GM12878 (cell line): ENCODE measurements around the gene MED13. TPM values are rescaled to one million over a fixed set of nuclear protein-coding genes. Genes with fewer than 3 reads are reported as not detected.

ENCODE experiments used
- ATAC-seq: fragments of 200-7000 bp; cut with Tn5 transposase; 3 replicates; pipeline ENCODE4 v1.9.1; 2020; ENCODE audit warnings: mild to moderate bottlenecking, moderate library complexity
- BruUV-seq: library from RNA; stranded (reverse); fragments of 400-500 nt; replicated peaks from 2 replicates; lab custom pipeline; 2021; lab: Mats Ljungman, UMichigan
- CTCF ChIA-PET: fragments of 300-600 bp; sonication (Branson Sonifier 250); formaldehyde crosslinking; extraction: SDS; loops from one replicate; lab custom pipeline; 2021; ENCODE audit warnings: inconsistent platforms; lab: Yijun Ruan, JAX
- POLR2A ChIA-PET: fragments of 350-600 bp; formaldehyde crosslinking; extraction: SDS; loops from one replicate; lab custom pipeline; 2021; ENCODE audit warnings: inconsistent platforms; lab: Charles Lee
- RAD21 ChIA-PET: fragments of 300-600 bp; sonication (Branson Sonifier 250); formaldehyde crosslinking; loops from one replicate; lab custom pipeline; 2023; ENCODE audit warnings: antibody characterized with exemption; ENCODE audit not compliant: unreplicated experiment; lab: Charles Lee
- SMC1A ChIA-PET: fragments of 300-600 bp; sonication (Branson Sonifier 250); formaldehyde crosslinking; loops from one replicate; lab custom pipeline; 2023; ENCODE audit not compliant: unreplicated experiment, uncharacterized antibody; lab: Charles Lee
- DNase-seq: peaks from one replicate; pipeline ENCODE4 v3.0.0-alpha.2; 2011; ENCODE audit warnings: low read depth, low spot score
- FAIRE-seq: peaks from 3 replicates; lab custom pipeline; 2011; peaks lifted over from hg19 to GRCh38; lab: Jason Lieb, UNC
- H2AFZ ChIP-seq: 2 replicates; pipeline ENCODE4 v1.6.0; 2011; ENCODE audit warnings: low read depth, low read length, control low read depth; ENCODE audit not compliant: control insufficient read depth
- H3K27ac ChIP-seq: 2 replicates; pipeline ENCODE4 v1.5.1; 2011; ENCODE audit warnings: control low read depth; ENCODE audit not compliant: control insufficient read depth, insufficient read depth
- H3K27me3 ChIP-seq, 2 experiments: replicated peaks in 1 of 2; 2 replicates each; pipeline versions ENCODE4 v1.6.0 to v1.6.1; 2011; ENCODE audit warnings: low read length in 1 of 2; ENCODE audit not compliant: control insufficient read depth in 2 of 2, insufficient read depth in 2 of 2
- H3K36me3 ChIP-seq, 2 experiments: 2 replicates each; pipeline ENCODE4 v1.5.1; 2011; ENCODE audit warnings: low read length in 1 of 2; ENCODE audit not compliant: control insufficient read depth in 2 of 2, insufficient read depth in 2 of 2
- H3K4me1 ChIP-seq: 2 replicates; pipeline ENCODE4 v1.6.1; 2011; ENCODE audit warnings: mild to moderate bottlenecking, low read length, moderate library complexity, mixed read lengths; ENCODE audit not compliant: control insufficient read depth, insufficient read depth
- H3K4me2 ChIP-seq: 2 replicates; pipeline ENCODE4 v1.6.0; 2011; ENCODE audit warnings: control low read depth; ENCODE audit not compliant: control insufficient read depth, insufficient read depth
- H3K4me3 ChIP-seq: fragments of 200-600 bp; sonication (generic); 2 replicates; pipeline ENCODE4 v1.5.1; 2016
- H3K79me2 ChIP-seq: 2 replicates; pipeline ENCODE4 v1.6.0; 2011; ENCODE audit warnings: low read length; ENCODE audit not compliant: control insufficient read depth, insufficient read depth
- H3K9ac ChIP-seq: 2 replicates; pipeline ENCODE4 v1.8.0; 2011; ENCODE audit warnings: low read length, control low read depth, mixed read lengths; ENCODE audit not compliant: control insufficient read depth, insufficient read depth
- H3K9me3 ChIP-seq: replicated peaks from 3 replicates; pipeline ENCODE4 v1.5.1; 2011; ENCODE audit warnings: mild to moderate bottlenecking, low read length; ENCODE audit not compliant: control insufficient read depth, insufficient read depth
- H4K20me1 ChIP-seq: 2 replicates; pipeline ENCODE4 v1.6.0; 2011; ENCODE audit not compliant: control insufficient read depth, insufficient read depth
- HCFC1 ChIP-seq: fragments of 150-350 bp; IDR thresholded peaks from 2 replicates; pipeline ENCODE4 v1.6.1; 2014; ENCODE audit warnings: low read length
- LARP7 ChIP-seq: fragments of 450-650 bp; IDR thresholded peaks from 2 replicates; pipeline ENCODE4 v1.6.1; 2017; ENCODE audit warnings: mild to moderate bottlenecking
- MEF2B ChIP-seq: fragments of 450-650 bp; IDR thresholded peaks from 2 replicates; pipeline ENCODE4 v1.6.1; 2018; ENCODE audit warnings: mild to moderate bottlenecking, moderate library complexity; ENCODE audit not compliant: partially characterized antibody, poor library complexity, severe bottlenecking
- NFYA ChIP-seq: IDR thresholded peaks from 2 replicates; pipeline ENCODE4 v1.6.1; 2011; ENCODE audit warnings: low read depth, mild to moderate bottlenecking, low read length, improper control_type of control experiment, borderline replicate concordance
- PML ChIP-seq: IDR thresholded peaks from 2 replicates; pipeline ENCODE4 v1.6.1; 2012; ENCODE audit warnings: low read length, inconsistent platforms
- SP1 ChIP-seq: IDR thresholded peaks from one replicate; pipeline ENCODE4 v1.6.1; 2011; ENCODE audit warnings: low read depth, low read length
- TCF3 ChIP-seq: IDR thresholded peaks from 2 replicates; pipeline ENCODE4 v1.6.1; 2012; ENCODE audit warnings: low read depth, mild to moderate bottlenecking, low read length, borderline replicate concordance; ENCODE audit not compliant: insufficient read depth
- ZSCAN29 ChIP-seq: fragments of 450-650 bp; IDR thresholded peaks from 2 replicates; pipeline ENCODE4 v1.6.1; 2017; ENCODE audit warnings: mild to moderate bottlenecking, moderate library complexity
- WGBS: methylation state at CpG from one replicate; pipeline ENCODE4 v1.1.6; 2016; ENCODE audit warnings: low lambda C conversion rate; ENCODE audit not compliant: insufficient replicate concordance, insufficient coverage; ENCODE audit errors: missing lambda C conversion rate; 5-methylcytosine and 5-hydroxymethylcytosine counted together
- in situ Hi-C: fragments of 300-500 bp; cut with MboI; formaldehyde crosslinking; loops from 9 replicates; pipeline ENCODE4 v1.14.3; 2018; ENCODE audit warnings: mixed read lengths
- intact Hi-C: fragments of 100-400 bp; cut with micrococcal nuclease; formaldehyde crosslinking; loops from one replicate; pipeline ENCODE4 v1.14.2; 2022; ENCODE audit not compliant: unreplicated experiment
- polyA plus RNA-seq, 11 experiments: library from polyadenylated mRNA; depleted of rRNA in 4 of 11; unstranded in 6 of 11; stranded (reverse) in 5 of 11; fragments of >200 nt; fragmentation: Nextera tagmentation in 4 of 11; fragmentation: Illumina TruSeq in 1 of 11; extraction: Ambion mirVana in 4 of 11; extraction: Trizol in 1 of 11; gene quantifications; 1 replicate in 1 of 11; 2 replicates in 10 of 11; pipeline versions ENCODE4 v1.2.1 to v1.2.3, GENCODE V29; 2011 to 2016; ENCODE audit warnings: inconsistent platforms in 2 of 11, missing spikeins in 2 of 11, low read depth in 1 of 11
- total RNA-seq, 4 experiments: library from RNA; depleted of rRNA in 3 of 4; stranded (reverse); fragments of >200 nt in 3 of 4; fragmentation: Illumina TruSeq in 1 of 4; extraction: Trizol in 1 of 4; gene quantifications; 2 replicates each; pipeline versions ENCODE4 v1.2.1 to v1.2.3, GENCODE V29; 2013 to 2021
- TF ChIP-seq, protein P1 (sequence below): IDR thresholded peaks from 2 replicates; pipeline ENCODE4 v1.6.1; 2011; ENCODE audit warnings: borderline replicate concordance, low read depth, mild to moderate bottlenecking, moderate library complexity, mixed read lengths, low read length; ENCODE audit not compliant: insufficient read depth; ENCODE audit errors: extremely low read length
- TF ChIP-seq, protein P2 (sequence below): IDR thresholded peaks from 2 replicates; pipeline ENCODE4 v1.6.1; 2011; ENCODE audit warnings: mild to moderate bottlenecking, low read depth, low read length, moderate library complexity; ENCODE audit not compliant: insufficient replicate concordance

MED13 gene
- total and polyA plus RNA-seq, 10 of the 15 experiments (the other 5 are each of a cell fraction or from before 2014, with no cell fraction given) = 4.6 to 49.7 (median 21.3) TPM

DNA sequence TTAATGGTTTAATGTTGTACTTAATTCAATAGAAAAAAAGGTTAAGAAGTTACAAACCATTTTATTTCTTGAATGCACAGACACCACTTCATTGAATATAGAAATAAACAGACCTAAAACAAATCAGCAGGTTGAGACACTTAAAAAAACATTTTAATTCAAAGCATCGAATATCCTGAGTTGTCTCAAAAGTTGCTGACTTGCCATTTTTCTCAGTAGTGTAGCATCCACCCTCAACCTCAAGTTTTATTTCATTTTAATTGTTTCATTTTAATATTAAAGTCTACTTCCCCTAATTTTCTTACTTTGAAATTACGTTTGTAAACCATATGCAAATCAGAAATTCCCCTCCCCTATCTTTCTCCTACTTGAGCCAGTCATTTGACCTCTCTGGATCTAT, 5.8 kb upstream of the MED13 start:
- H3K4me3 ChIP-seq = no peak overlapping the region
- ATAC-seq (no peak), FAIRE-seq (no peak), DNase-seq (no peak)
- ChIA-PET RAD21 (interaction anchor here (2.0 kb wide), 1 partner anchor 39 kb away, joined by 12 read pairs; no protein-coding TSS in a partner anchor), POLR2A (interaction anchor here (0.9 kb wide), 1 partner anchor 128 kb away, joined by 5 read pairs; no protein-coding TSS in a partner anchor), CTCF (interaction anchor here (1.3 to 5.0 kb wide), 2 partner anchors 23 to 39 kb away, joined by 4 to 45 read pairs; no protein-coding TSS in a partner anchor), SMC1A (interaction anchor here (0.9 to 3.3 kb wide), 6 partner anchors 12 to 207 kb away, joined by 3 to 16 read pairs (median 4); partner anchors contain the start of gene BRIP1)
- no peaks in the 10 kb centered on the region for H3K36me3 ChIP-seq
- H3K9ac ChIP-seq = no peak overlapping the region
- H3K79me2 ChIP-seq = no peaks in the 10 kb centered on the region
- WGBS = 30% methylated on average over 2 of the region's 2 CpGs
- H3K27me3 ChIP-seq = no peaks in the 10 kb centered on the region
- H3K4me1 ChIP-seq = peaks cover 9% of the 10 kb centered on the region
- H4K20me1 ChIP-seq = no peaks in the 10 kb centered on the region
- in situ Hi-C loops = no loop called here
- no peak for TF ChIP-seq ZSCAN29
- no peak for TF ChIP-seq NFYA
- TF ChIP-seq LARP7 = no peak
- no peak for TF ChIP-seq MEF2B
- no TSS peak for BruUV-seq
- H2AFZ ChIP-seq = no peak overlapping the region
- H3K4me2 ChIP-seq = no peak overlapping the region
- H3K27ac ChIP-seq = no peak overlapping the region
- no peaks in the 10 kb centered on the region for H3K9me3 ChIP-seq
- intact Hi-C loops = no loop called here

DNA sequence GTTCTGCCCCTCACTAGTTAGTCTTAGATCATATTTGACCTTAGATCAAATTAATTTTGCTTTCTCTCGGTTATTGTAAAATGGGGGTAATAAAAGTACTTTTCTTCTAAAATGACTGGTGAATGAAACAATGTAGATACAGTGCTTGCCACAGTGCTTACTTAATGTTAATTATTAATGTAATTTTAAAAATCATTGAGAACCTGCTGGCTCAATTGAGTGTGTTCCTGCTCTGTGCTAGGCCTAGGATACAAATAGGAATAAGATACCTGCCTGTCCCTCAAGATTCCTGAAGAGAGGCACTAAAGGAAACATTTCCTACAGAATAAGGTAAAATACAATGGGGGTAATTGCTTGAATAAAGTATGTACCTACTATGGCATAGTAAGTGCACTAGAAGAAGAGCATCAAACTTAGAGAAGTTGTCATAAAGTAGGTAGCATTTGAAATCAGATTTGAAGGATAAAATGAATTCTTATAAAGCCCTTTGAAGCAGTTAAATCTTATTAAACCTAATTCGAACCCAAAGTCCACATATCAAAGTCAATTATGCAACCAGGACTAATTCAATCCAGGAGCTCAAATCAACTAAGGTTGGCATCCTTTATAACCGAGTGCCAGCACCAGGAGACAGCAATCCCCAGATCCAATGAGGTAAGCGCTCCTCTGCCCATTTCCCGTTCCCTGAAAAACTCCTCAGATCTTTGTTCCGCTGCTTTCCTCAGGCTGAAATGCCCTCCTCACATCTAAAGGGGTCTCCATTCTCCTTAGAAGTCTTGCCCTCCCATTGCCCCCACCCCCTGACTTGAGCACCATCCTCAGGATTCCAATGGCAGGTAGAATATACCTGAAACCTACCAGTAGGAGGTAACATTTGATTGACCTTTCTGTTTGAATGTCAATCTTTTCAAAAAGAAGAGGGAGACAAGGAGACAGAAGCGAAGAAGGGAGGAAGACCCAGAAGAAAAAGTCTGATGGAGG, 2.4 kb upstream of the MED13 start:
- Histone ChIP-seq H2AFZ (no peak overlapping the region), H3K9me3 (no peaks in the 10 kb centered on the region), H3K27me3 (no peaks in the 10 kb centered on the region), H3K27ac (no peak overlapping the region), H3K36me3 (0 out of 4 replicates have a peak, but pooled peaks cover 0 to 2% of the 10 kb centered on the region in 2 experiments), H3K4me1 (peaks cover 6% of the 10 kb centered on the region), H3K4me2 (no peak overlapping the region), H3K4me3 (no peak overlapping the region), H3K9ac (no peak overlapping the region), H4K20me1 (no peaks in the 10 kb centered on the region)
- ChIA-PET CTCF (interaction anchor here (0.5 to 0.9 kb wide), 2 partner anchors 33 to 42 kb away, joined by 3 read pairs; no protein-coding TSS in a partner anchor), POLR2A (no interaction called here), SMC1A (interaction anchor here (0.7 kb wide), 1 partner anchor 42 kb away, joined by 4 read pairs; no protein-coding TSS in a partner anchor), RAD21 (no interaction called here)
- in situ Hi-C loops = no loop called here
- DNase-seq (no peak), ATAC-seq (no peak), FAIRE-seq (no peak)
- intact Hi-C loops = loop anchor here (2.0 kb wide), 1 partner anchor 41 kb away; no protein-coding TSS in a partner anchor
- BruUV-seq = no TSS peak
- TF ChIP-seq HCFC1 = no peak
- TF ChIP-seq SP1 = no peak
- TF ChIP-seq, protein P1, sequence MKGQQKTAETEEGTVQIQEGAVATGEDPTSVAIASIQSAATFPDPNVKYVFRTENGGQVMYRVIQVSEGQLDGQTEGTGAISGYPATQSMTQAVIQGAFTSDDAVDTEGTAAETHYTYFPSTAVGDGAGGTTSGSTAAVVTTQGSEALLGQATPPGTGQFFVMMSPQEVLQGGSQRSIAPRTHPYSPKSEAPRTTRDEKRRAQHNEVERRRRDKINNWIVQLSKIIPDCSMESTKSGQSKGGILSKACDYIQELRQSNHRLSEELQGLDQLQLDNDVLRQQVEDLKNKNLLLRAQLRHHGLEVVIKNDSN = no peak
- TF ChIP-seq, protein P2, sequence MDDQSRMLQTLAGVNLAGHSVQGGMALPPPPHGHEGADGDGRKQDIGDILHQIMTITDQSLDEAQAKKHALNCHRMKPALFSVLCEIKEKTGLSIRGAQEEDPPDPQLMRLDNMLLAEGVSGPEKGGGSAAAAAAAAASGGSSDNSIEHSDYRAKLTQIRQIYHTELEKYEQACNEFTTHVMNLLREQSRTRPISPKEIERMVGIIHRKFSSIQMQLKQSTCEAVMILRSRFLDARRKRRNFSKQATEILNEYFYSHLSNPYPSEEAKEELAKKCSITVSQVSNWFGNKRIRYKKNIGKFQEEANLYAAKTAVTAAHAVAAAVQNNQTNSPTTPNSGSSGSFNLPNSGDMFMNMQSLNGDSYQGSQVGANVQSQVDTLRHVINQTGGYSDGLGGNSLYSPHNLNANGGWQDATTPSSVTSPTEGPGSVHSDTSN = no peak
- TF ChIP-seq TCF3 = no peak
- no peak for TF ChIP-seq PML
- TF ChIP-seq, all 136 proteins: peak for 0
- WGBS = 86% methylated on average over 7 of the region's 7 CpGs
- peaks cover 32% of the 10 kb centered on the region for H3K79me2 ChIP-seq
